NOMO-1 (cell line): ENCODE measurements around the gene PAQR9.

Source experiments
- DNase-seq, 2 experiments: peaks; one replicate each; lab custom pipeline; 2025; ENCODE audit not compliant: unreplicated experiment in 2 of 2; lab: John Stamatoyannopoulos, UW

The PAQR9 gene

GRCh38 chr3:142952272-142953193, 10.9 kb downstream of the PAQR9 start:
- no peak for DNase-seq

GRCh38 chr3:142951794-142952193, 11.7 kb downstream of the PAQR9 start:
- DNase-seq = no peak

GRCh38 chr3:142950972-142951371, 12.5 kb downstream of the PAQR9 start:
- no peak for DNase-seq

GRCh38 chr3:142947799-142948575, 15.5 kb downstream of the PAQR9 start:
- no peak for DNase-seq

GRCh38 chr3:142947352-142947751, 16.1 kb downstream of the PAQR9 start:
- DNase-seq = no peak

GRCh38 chr3:142946861-142947260, 16.6 kb downstream of the PAQR9 start:
- DNase-seq = no peak

- DNase-seq = no peak
These were observed 18.5 kb downstream of the PAQR9 start for GRCh38 chr3:142945023-142945422.

- no peak for DNase-seq
These were observed 19.1 kb downstream of the PAQR9 start for GRCh38 chr3:142944342-142944741.

GRCh38 chr3:142943870-142944269, 19.6 kb downstream of the PAQR9 start:
- DNase-seq = no peak

GRCh38 chr3:142943349-142943748, 20.1 kb downstream of the PAQR9 start:
- no peak for DNase-seq

- no peak for DNase-seq
These were observed 21.9 kb downstream of the PAQR9 start for GRCh38 chr3:142941373-142942123.

GRCh38 chr3:142940472-142940871, 23.0 kb downstream of the PAQR9 start:
- no peak for DNase-seq

GRCh38 chr3:142940000-142940399, 23.5 kb downstream of the PAQR9 start:
- no peak for DNase-seq

- DNase-seq = no peak
These were observed 27.5 kb downstream of the PAQR9 start for GRCh38 chr3:142935963-142936362.

- DNase-seq = no peak
These were observed 28.6 kb downstream of the PAQR9 start for GRCh38 chr3:142934887-142935269.

- DNase-seq = no peak
These were observed 29.2 kb downstream of the PAQR9 start for GRCh38 chr3:142934128-142934886.

- peak; percentile 10 to 12 for DNase-seq
These were observed 32.3 kb downstream of the PAQR9 start for GRCh38 chr3:142931222-142931621.

- no peak for DNase-seq
These were observed 33.0 kb downstream of the PAQR9 start for GRCh38 chr3:142930463-142930862.

GRCh38 chr3:142929890-142930289, 33.6 kb downstream of the PAQR9 start:
- DNase-seq = no peak

GRCh38 chr3:142929109-142929508, 34.4 kb downstream of the PAQR9 start:
- peak; percentile 49 to 73 for DNase-seq
